Activated CD8-positive, alpha-beta memory T cell treated with anti-CD3 and anti-CD28 coated beads, Interleukin-2, amount 50 U/mL, for 1 hour (primary cell): ENCODE data around the gene PTTG1IP.

ENCODE experiments used
- DNase-seq: peaks from one replicate; pipeline ENCODE4 v3.0.0-alpha.2; 2020; ENCODE audit errors: extremely low read depth

PTTG1IP gene

GRCh38 chr21:44896561-44897286 is 23.2 kb upstream of the PTTG1IP start:
- no peak for DNase-seq

- no peak for DNase-seq
Observed at GRCh38 chr21:44895859-44896258, 22.4 kb upstream of the PTTG1IP start.

- DNase-seq = no peak
Observed at GRCh38 chr21:44894687-44895302, 21.3 kb upstream of the PTTG1IP start.

- no peak for DNase-seq
Observed at GRCh38 chr21:44893948-44894656, 20.6 kb upstream of the PTTG1IP start.

- DNase-seq = no peak
Observed at GRCh38 chr21:44893278-44893556, 19.7 kb upstream of the PTTG1IP start.

GRCh38 chr21:44892536-44893277 is 19.2 kb upstream of the PTTG1IP start:
- no peak for DNase-seq

- DNase-seq = no peak
Observed at GRCh38 chr21:44892095-44892494, 18.6 kb upstream of the PTTG1IP start.

- DNase-seq = no peak
Observed at GRCh38 chr21:44891631-44892031, 18.1 kb upstream of the PTTG1IP start.

GRCh38 chr21:44890961-44891541 is 17.6 kb upstream of the PTTG1IP start:
- DNase-seq = no peak

- no peak for DNase-seq
Observed at GRCh38 chr21:44890338-44890931, 16.9 kb upstream of the PTTG1IP start.

GRCh38 chr21:44889625-44890337 is 16.3 kb upstream of the PTTG1IP start:
- no peak for DNase-seq

- no peak for DNase-seq
Observed at GRCh38 chr21:44888581-44889550, 15.4 kb upstream of the PTTG1IP start.

- no peak for DNase-seq
Observed at GRCh38 chr21:44887807-44888580, 14.5 kb upstream of the PTTG1IP start.

- no peak for DNase-seq
Observed at GRCh38 chr21:44887126-44887806, 13.8 kb upstream of the PTTG1IP start.

GRCh38 chr21:44886113-44887075 is 12.9 kb upstream of the PTTG1IP start:
- DNase-seq = no peak

GRCh38 chr21:44885615-44886014 is 12.1 kb upstream of the PTTG1IP start:
- DNase-seq = no peak

GRCh38 chr21:44884097-44884496 is 10.6 kb upstream of the PTTG1IP start:
- no peak for DNase-seq
